ENCODE data around the gene BPIFB6.

The BPIFB6 gene

DNA sequence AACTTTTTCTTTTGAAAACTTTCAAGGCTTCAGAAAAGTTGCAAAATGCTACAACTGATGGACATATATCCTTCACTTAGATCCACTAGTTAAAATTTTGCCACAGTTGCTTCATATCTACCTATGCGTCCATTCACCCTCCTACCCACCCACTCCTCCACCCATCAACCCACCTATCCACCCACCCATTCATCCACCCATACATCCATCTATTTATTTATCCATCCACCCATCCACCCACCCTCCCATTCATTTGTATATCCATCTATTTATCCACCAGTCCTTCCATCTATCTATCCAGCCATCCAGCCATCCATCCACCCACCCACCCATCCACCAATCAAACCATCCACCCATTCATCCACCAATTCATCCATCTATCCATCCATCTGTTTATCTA, 61.6 kb downstream of the BPIFB6 start:
- no peak for DNase-seq

DNA sequence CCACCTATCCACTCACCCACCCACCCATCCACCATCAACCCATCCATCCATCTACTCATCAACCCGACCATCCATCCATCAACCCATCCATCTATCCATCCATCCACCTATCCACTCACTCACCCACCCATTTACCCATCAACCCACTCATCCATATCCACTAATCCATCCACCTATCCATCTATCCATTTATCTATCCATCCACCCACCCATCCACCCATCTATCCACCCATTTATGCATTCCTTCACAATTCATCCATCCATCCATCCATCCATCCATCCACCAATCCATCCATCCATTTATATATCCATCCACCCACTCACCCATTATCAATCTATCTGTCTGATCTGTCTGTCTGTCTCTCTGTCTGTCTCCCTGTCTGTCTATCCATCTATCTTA, 62.1 kb downstream of the BPIFB6 start:
- DNase-seq, result no peak
